NCI-H1105 (cell line): ENCODE data around the gene EPC1.
"Not testable (repeated sequence)": the region's sequence is repeated elsewhere in the genome, so short reads cannot be mapped to it uniquely, and the experiment has no call there.

Source experiments
- DNase-seq: peaks from one replicate; lab custom pipeline; 2025; lab: John Stamatoyannopoulos, UW

EPC1 gene

DNA sequence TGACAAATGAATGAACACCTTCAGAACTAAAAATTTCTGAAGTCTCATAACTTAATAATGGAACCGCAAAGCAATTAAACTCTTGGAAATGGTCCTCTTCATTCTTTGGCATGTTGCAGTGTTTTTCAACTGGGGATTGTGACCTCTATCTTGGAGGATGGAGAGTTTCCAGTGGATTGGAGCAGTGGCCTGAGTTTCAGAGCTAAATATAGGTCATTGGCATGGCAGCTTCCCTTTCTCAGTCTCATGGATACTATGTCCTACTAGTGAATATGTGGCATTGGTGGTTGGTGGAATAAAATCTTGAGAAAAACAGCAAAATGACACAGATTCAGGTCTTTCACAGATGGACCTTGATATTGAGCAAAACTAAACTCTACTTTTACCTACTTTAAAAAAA lies 24.1 kb upstream of the EPC1 start:
- DNase-seq: no peak

DNA sequence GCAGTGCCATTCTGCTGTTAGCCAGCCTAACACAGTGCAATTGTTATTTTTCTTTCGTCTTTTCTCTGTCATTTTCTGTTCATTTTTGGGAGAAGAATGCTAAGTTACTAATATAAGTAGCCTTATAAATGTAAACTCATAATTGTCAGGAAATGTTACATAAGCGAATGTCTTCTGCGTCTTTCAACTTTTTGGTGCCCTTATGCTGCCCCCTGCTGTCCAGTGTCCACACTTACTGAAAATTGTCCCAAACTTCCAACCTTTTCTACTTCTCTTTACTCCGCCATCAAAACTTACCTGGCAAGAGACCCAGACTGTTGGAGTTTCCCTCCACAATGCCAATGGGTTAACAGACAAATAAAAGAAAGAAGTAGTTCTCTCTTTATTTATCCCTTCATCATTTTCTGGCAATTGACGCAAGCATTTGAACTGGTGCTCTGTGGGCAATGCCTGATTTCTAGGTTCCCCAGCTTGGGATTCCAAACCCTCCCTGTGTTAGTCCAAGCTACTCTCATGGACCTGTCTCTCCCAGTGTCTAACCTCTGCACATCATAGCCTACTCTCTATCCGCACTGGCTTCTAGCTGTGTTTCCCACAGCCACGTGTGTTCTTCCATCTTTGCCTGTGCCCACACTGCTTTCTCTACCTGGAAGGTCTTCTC lies 21.0 kb upstream of the EPC1 start:
- DNase-seq: no peak

DNA sequence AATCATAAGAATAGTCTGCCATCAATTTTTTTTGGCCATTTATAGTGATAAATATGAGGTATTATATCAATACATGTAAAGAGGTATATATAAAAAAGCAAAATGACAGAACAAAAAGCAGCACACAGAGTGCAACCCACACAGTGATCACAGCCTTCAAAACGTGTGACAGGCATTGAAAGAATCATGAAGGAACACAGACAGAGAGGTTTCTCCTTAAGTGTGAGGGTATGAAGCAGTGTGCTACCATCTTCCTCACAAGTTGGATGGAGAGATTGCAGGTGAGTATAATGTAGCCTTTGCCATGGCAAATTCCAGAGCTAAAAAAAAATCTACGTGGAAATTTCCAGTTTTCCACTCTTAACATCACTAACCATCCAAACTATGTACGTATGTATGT lies 19.6 kb upstream of the EPC1 start:
- no peak for DNase-seq

DNA sequence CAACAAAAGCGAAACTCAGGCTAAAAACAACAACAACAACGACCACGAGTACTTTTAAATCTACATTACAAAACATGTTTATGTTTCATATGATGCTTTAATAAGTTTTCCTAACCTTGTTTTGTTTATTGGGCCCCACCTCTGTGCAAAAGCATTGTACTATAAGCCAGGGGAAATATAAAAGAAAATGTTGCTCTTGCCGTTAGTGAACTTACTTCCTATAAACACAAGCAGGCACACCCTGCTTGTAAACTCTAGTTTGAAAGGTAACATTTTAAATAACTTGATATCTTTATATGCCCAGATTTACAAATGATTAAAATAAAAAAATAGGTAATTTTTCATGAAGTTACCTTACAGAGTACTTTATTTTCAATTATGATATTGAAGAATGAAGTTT lies 19.2 kb upstream of the EPC1 start:
- DNase-seq: no peak

DNA sequence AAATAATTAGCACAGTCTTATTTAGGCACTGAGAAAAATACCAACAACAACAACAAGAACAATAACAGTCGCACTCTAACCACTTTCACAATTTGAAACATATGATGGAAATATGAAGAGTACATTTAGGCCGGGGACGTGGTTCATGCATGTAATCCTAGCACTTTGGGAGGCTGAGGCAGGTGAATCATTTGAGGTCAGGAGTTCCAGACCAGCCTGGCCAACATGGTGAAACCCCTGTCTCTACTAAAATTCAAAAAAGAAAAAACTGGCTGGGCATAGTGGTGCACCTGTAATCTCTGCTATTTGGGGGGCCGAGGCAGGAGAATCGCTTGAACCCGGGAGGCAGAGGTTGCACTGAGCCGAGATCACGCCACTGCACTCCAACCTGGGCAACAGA lies 18.4 kb upstream of the EPC1 start:
- DNase-seq: not testable (repeated sequence)

DNA sequence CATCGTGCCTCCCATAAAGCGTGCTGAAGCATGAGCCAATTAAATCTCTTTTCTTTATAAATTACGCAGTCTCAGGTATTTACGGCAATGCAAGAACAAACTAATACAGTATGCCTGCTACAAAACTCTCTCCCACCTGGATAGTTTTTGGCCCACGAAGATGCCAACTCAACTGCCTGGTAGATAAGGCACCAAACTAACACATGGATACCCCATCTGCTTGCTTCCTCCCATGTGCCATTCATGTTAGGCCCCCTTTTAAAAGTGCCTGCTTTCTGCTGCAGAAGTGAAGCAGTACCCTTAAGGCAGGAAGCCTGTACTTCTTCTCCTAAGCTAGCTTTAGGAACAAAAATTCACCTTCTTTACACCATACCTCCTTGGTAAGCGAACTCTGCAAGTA lies 15.6 kb upstream of the EPC1 start:
- DNase-seq: no peak

DNA sequence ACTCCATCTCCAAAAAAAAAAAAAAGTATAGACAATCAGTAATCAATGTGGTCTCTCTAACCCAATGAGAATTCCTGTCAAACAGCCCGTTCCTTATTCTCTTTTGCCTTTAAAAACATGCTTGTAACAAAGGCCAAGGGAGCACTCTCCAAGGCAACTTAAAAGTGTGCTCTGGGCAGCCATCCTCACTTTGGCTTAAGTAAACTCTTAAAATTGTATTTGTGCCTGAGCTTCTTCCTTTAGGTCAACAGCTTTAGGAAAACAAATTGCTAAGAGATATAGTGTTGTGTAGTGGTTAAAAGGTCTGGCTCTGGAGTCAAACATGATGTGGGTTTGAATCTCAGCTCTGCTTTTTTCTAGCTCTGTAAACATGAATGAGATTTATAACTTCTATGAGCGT lies 13.9 kb upstream of the EPC1 start:
- DNase-seq: no peak

DNA sequence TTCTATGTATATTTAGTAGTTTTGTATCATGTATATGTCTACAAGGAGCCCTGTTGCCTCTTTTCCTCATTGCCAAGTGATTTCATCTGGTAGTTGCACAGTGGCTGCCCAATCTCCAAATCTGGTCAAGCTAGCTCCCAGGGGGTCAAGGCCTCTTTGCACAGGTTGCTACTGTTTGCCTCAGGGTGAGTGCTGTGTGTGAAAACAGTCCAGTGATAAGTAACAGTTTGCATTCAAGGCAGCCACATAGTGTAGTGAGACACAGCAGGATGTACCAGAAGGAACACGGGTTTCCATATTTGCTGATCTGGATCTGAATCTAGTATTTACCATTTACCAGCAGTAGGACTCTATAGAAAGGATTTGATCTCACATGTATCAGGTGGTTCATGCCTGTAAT lies 13.3 kb upstream of the EPC1 start:
- no peak for DNase-seq

DNA sequence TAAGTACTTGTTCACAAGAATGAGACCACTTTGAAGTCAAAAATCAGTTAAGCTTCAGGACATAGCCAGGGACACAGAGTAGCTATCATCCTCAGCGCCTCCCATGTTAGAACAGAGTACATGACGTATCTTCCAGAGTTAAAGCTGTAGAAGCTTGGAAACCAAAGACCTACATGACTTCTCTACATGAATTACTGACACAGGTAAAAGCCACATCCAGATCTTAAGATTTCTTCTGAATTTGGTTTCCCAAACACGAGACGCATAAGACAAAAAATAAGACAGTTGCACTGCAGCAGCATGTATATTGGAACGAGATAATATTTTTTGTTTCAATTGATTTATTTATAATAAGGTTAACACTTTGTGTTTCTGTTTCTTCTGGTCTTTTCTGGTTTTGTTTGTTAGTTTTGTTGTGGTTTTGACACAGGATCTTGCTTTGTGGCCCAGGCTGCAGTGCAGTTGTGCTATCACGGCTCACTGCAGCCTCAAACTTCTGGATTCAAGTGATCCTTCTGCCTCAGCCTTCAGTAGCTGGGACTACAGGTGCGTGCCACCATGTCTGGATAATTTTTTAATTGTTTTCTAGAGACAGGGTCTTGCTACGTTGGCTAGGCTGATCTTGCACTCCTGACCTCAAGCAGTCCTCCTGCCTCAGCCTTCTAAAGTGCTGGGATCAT lies 10.2 kb upstream of the EPC1 start:
- DNase-seq: no peak

DNA sequence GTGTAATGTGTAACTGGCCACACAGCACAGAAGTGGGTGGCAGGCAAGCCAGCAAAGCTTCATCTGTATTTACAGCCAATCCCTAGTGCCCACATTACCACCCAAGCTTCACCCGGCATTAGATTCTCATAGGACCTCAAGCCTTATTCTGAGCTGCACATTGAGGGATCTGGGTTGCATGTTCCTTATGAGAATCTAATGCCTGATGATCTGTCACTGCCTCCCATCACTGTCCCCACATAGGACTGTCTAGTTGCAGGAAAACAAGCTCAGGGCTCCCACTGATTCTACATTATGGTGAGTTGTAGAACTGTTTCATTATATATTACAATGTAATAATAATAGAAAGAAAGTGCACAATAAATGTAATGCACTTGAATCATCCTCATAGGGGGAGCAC lies 7.7 kb upstream of the EPC1 start:
- not testable (repeated sequence) for DNase-seq

DNA sequence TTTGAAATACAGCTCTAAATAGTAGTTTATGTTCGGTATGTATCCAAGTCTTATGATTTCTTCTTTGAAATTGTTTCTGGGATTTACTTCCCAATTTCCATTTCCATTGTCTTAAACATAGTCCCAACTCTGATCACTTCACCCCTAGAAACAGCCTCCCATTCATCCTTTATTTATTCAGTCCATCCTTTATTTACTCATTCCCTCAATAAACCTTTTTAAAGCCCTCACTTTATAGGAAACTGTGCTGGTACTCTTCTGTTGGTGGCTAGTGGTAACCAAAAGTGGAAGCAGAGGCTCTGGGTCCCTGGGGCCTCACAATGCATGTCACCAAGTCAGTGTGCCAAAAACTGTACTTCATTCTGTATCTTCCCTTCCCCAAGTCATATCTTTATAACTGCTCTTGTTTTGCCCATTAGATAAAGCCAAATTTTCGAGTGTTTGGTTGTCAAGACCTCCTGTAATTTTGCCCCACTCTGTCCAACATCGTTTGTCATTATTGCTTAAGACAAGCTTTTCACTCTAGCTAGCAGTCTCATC lies 3.9 kb upstream of the EPC1 start:
- DNase-seq: no peak

DNA sequence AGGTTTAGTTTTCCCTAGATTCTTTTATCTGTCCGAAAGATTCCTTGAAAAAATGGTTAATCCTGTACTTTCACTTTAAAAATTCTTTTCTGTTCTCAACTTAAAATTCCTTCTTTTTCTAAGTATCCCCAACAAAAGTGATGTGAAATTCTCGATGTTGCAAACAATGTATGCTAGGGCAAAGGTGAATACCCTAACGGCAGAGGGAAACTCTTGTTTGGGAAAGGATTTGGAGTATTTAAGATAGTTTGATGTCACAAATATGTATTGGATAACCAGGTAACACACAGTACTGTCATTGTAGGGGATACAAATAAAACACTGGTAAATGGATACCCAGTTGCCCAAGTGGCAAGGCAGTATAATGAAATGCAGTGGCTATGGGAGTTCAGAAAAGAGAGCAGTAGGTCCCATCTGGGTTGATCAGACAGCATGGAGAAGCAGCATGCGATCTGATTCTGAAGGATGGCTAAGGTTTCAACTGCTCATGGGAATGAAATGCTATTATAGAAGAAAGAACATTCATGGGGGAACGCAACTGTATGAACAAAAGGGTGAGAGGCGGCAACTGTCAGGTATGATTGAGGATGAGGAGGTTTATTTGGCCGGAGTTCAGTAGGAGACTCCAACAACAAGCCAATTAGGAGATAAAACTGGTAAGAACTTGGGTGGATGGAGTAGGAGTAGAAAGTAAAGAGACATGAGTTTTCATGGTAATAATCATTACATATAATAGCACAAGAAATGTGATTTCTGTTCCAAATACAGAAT lies 3.2 kb upstream of the EPC1 start:
- no peak for DNase-seq

DNA sequence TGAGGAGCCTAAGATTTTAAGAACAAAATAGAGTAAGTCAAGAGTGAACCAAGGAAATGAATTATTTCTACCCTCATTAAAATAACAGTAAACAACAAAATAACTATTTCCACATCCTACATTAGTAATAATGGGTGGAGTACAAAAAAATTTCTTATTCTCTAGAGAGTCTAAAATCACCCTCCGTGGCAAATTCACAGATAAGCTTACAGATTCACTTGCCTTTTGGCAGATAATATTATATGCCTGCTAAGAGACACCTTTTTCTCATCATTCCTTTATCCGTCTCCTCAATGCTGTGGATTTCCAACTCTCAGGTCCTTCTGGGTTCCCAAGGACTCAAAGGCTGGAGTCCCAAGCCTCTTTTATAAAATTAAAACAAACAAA lies 2.2 kb upstream of the EPC1 start:
- DNase-seq: no peak

DNA sequence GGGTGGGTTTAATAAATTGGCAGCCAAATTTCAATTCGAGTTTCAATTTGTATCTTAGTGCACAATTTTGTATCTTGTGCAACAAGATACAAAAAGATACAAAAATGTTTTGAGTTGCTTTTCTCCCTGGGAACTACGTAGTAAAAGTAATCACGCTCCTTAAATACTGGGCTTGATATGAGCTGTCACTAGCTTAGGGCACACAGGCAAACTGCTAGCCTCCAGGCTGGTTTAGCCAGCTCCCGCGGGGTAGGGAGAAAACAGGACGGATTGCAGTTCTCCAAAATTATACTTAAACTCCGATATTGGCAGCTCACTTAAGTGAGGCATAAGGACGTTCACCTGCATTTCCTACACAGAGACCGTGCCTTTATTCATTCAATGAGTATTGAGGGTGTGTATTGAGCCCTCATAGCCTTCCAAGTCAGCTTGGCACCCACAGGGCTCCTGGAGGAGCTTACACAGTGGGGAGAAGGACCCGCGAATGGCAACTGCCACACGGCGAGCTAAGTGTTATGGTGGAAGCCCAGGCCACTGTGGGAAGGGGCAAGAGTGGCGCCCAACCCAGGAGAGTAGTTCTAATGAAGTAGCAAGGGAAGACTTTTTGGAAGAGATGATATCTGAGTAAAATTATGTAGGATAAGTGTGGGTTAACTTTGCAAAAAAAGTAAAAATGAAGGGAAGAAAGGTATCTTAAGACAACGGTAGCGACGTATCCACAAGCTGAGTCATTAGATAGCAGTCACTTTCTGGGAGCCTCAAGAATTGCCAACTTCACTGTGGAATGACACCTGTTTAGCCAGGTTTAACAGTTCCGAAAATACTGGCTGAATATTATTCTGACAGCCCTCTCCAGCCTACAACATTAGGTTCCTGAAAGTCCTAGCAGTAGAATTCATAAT lies 1.6 kb upstream of the EPC1 start:
- DNase-seq: no peak

DNA sequence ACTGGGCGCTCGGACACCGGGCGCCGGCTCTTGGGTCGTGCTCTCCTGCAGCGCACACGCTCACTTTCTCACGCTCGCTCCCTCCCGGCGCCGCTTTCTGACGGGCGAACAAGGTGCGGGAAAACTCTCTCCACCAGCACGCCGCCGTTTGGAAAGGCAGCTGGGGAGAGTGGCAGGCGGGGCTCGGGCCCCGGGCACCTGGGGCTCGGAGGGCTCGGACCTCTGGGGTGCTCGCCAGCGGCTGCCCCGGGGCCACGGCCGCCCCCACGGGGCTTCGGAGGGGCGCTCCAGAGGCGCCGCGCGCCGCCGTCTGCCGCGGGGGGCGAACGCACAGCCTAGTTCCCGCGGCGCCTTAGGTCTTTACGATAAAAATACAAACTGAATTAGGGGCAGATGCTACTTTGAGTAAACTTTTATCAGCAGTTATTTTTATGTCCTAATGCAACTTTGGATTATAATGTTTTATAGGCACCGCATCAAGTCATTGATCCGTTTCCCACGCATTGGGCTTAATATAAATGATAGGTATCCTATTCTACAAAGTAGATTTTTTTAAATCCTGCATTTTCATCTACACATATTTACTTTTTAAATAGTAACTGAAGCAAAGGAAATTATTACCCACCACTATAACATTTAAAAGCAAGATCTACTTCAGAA lies 535 bp upstream of the EPC1 start:
- no peak for DNase-seq

DNA sequence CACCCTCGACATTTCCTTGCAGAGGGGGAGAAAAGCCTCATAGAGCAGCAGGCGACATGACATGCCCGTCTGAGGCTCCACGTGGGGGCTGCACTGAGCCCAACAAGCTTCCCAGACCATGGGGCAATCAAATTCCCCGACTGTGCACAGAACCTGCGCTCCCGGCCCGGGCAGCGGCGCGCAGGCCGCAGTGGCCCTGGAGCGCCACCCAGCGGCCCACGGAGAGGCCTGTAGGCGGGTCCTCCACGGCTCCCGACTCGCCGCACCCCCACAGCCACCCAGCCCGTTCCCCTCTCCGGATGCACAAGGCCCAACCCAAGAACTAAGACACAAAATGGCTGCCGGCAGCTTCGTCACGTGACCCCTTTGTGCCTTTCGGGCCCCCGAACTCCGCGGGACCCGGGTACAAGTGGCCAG lies 816 bp downstream of the EPC1 start:
- DNase-seq: peak; percentile 81

DNA sequence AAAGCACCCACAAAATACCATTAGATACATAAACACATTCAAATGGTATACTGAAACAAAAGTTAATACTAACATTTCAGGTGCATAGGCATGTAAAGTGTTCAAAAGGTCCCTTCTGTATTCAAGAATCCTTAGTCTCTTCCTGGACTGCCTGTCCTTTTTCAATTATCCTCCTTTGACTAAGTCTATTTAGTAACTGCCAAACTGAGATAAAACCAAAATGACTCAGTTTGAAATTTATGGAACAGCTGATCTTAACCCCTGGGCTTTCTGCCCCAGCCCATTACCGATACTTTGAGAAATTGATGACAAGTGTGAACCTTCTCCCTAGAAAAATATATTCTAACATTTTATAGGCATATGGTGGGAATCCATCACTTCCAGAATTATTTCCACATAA lies 5.4 kb downstream of the EPC1 start:
- DNase-seq: no peak

DNA sequence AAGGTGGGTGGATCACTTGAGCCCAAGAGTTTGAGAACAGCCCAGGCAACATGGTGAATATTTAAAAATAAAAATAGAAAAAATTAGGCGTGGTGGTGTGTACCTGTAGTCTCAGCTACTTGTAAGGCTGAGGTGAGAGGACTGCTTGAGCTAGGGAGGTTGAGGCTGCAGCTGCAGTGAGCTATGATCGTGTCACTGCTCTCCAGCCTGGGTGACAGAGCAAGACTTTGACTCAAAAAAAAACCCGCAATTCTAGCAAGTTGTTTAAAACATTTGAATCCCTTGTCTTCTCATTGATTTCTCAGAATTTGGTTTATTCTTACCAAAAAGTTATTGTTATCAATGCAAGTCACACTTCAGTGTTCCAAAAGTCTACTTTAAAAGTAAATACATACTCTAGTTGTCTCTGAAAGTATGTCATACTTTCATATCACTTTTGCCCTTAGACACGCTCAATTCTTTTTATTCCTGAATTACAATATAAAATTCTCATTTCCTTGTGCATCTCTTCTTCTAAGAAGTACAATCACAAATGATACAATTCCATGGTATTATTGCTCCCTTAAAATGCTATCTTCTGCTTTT lies 6.3 kb downstream of the EPC1 start:
- no peak for DNase-seq

DNA sequence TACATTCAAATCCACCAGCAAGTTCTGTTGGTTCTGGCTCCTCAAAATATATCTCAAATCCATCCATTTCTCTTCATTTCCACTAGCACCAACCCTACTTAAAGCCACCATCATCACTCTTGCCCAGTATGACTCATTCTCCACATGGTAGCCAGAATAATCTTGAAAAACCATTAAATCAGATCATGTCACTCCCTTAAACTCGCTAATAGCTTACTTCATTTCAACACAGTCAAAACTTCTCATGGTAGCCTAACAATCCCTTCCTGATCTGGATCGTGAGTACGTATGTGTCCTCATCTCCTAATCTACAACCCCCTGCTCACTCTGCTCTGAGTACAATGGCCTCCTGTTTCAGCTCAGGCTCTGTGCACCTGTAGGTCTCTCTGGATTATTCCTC lies 8.7 kb downstream of the EPC1 start:
- DNase-seq: no peak

DNA sequence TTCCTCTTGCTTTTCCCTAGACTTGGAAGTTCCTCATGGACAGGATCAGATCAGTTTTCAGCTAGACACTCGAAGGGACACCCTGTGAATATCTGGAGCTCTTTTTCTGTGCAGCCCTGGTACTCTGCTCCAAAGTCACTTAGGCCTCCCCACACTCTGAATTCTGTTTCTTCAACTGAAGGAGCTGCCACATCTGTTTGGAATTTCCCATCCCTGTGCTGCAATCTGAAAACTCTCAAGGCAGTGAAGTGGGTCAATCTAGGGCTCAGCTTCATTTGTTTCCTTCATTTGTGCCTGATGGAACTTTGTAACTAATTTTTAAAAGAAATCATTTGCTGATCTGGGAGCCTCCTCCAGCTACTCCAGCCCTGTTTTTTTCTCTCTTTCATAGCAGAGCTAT lies 9.6 kb downstream of the EPC1 start:
- DNase-seq: no peak

DNA sequence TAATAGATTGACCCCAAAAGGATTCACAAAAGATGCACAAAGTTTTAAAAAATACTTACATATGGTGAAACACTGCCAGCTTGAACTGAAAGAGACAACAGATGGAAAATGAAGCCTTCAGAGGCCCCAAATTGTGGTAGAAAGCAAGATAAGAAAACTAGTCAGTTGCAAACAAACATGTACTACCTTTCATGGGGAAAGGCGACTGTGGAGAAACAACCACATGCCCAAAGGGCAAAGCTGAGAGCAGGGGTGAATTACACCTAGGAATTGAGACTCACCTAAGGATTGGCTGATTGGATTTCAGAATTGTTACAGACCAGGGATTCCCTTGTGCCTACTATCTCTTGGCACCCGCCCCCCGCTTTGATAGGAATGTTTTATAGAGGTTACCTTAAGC lies 13.1 kb downstream of the EPC1 start:
- no peak for DNase-seq
